Measurements from ENCODE around the gene ALLC.
"Not testable (repeated sequence)": the region's sequence is repeated elsewhere in the genome, so short reads cannot be mapped to it uniquely, and the experiment has no call there.

ALLC gene

DNA sequence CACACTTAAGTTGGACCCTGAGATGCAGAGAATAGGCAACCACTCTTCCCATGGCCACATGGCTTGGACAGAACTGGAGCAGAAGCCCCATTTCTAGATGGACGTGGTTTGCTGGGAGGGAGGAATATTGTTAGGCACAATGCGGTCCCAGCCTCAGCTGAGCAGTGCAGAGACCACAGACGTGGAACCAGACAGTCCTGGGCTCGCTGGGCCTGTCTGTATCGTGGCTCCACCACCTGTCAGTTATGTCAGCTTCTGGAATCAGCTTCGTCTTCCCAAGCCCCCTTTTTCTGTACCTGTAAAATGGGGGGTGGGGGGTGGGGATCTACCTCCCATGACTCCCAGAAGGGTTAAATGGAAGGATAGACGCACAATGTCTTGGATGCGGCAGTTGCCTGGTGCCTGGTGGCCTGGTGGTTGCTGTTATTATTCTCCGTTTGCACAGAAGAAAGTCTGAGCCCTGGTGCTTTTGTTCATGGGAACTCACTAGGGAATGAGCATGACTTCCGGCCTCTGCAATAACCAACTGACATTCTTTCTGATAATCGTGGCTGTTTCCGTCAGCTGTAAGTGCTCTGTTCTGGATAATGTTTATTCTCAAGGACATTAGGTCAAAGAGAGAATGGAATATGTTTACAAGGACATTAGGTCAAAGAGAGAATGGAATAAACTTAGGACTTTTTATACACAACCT lies 31.7 kb upstream of the ALLC start:
- peak; percentile 45 for DNase-seq (ENCODE audit: low read depth)

DNA sequence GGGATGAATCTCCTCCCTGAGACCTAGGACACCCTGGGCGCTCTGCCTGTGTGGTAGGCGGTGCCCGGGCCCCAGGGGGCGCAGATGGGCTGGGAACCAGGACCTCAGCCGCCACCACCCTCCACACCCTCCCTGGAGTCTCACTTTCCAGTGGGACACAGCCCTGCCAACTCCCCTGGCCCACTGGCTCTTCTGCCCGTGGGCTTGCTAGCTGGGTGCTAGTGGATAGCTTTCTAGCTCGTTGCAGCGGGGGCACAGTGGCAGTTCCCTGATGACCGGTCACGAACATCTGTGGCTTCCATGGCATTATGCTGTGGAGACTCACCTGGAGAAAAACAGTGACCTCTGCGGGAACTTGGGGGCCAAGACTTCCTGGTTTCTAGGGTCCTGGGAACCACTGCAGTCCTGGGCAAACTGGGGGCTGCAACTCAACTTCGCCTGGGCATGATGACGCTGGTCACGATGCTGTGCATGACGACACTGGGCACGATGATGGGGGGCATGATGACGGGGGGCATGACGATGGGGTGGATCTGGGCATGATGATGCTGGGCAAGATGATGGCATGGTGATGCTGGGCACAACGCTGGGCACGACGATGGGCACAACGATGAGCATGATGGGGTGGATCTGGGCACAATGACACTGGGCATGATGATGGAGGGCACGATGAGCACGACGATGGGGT lies 31.0 kb upstream of the ALLC start:
- DNase-seq (ENCODE audit: low read depth): no peak

DNA sequence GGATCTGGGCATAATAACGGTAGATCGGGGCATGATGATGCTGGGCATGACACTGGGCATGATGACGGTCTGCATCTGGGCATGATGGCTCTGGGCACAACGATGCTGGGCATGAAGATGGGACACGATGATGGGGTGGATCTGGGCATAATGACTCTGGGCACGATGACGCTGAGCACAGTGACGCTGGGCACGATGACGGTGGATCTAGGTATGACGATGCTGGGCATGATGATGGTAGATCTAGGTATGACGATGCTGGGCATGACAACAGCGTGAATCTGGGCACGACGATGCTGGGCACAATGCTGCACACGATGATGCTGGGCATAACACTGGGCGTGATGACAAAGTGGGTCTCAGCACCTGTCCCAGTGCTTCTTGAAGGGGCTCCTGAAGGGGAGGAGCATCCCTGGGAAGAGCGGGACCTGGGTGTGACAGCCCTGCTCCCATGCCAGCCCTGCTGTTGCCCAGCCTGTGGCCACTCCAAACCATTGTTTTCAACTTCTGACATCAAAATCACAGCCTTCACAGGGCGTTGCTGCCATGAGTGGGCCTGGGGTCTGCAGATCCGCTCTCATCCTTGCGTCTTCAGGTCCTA lies 30.4 kb upstream of the ALLC start:
- no peak for DNase-seq (ENCODE audit: low read depth)

DNA sequence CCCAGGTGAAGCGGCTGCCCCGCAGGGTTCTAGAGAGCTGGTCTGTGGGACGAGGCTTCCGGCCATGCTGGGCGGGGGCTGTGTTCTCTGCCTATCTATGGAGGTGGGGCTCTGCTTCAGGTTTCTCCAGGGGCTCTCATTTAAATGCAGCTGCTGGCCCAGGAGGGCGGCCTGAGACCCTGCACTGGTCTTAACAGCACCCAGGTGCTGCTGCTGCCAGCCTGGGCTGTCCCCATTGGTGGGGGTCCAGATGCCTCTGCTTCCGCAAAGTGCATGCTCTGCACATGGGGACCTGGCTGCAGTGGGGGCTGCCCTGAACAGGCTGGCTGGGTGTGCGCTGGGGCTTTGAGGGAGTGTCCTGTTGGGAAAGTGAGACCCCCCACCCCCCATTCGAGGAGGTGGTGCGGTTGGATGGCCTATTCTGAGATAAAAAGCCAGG lies 29.7 kb upstream of the ALLC start:
- no peak for DNase-seq (ENCODE audit: low read depth)

DNA sequence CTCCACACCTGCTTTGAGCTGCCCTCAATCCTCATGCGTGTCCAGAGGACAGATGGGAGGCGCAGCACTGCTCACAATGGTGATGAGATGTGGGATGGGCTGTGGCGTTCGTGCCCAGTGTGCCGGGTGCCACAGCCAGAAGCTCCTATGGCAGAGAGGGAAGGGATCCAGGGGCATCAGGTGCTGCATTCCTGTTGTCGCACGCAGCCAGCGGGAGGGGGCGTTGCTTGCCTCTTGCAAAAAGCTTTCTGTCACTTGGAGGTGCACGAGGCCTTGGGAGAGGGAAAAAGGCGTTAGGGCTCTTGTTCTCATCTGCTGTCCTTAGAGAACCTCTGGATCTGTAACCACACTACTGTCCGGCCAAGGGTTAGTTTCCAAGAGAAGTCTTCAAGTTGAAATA lies 29.2 kb upstream of the ALLC start:
- DNase-seq (ENCODE audit: low read depth): no peak

DNA sequence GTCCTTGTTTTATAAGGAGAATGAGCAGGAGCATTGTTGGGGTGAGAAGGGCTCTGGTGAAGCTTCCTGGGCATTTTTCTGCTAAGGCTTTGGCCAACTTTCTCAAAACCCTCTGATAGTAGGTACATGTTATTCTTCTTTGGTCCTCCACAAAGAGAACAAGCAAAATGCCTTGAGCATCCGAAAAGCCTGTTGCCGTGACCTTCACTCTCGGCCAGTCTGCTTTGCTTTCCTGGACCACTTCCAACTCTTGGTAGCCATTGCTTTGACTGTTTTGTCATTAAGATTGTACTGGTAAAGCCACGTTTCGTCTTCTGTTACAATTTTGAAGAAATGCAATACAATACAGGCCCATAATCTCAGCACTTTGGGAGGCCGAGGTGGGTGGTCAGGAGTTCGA lies 27.4 kb upstream of the ALLC start:
- DNase-seq (ENCODE audit: low read depth): no peak

DNA sequence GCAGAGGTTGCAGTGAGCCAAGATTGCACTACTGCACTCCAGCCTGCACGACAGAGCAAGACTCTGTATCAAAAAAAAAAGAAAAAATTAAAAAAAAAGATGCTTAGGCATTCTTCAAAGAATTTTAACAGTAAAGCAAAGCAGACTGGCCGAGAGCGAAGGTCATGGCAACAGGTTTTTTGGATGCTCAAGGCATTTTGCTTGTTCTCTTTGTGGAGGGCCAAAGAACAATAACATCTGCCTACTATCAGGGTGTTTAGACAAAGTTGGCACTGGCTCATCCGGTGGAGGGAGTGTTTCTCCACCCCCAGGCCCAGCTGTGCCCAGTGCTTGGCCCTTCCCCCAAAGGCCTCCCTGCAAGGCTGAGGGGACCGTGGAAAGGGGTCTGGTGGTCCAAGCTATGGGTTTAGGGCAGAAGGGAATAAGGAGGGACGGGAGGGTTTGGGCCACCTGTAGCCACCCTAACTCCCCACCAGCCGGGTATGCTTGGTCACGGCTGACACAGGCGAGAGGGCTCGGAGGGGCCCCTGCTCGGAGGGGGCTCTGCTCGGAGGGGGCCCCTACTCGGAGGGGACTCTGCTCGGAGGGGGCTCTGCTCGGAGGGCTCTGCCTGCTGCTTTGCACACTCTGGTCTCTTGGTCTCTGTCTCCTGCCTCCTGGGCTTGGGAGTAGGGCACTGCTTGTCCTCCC lies 26.7 kb upstream of the ALLC start:
- DNase-seq (ENCODE audit: low read depth): no peak

DNA sequence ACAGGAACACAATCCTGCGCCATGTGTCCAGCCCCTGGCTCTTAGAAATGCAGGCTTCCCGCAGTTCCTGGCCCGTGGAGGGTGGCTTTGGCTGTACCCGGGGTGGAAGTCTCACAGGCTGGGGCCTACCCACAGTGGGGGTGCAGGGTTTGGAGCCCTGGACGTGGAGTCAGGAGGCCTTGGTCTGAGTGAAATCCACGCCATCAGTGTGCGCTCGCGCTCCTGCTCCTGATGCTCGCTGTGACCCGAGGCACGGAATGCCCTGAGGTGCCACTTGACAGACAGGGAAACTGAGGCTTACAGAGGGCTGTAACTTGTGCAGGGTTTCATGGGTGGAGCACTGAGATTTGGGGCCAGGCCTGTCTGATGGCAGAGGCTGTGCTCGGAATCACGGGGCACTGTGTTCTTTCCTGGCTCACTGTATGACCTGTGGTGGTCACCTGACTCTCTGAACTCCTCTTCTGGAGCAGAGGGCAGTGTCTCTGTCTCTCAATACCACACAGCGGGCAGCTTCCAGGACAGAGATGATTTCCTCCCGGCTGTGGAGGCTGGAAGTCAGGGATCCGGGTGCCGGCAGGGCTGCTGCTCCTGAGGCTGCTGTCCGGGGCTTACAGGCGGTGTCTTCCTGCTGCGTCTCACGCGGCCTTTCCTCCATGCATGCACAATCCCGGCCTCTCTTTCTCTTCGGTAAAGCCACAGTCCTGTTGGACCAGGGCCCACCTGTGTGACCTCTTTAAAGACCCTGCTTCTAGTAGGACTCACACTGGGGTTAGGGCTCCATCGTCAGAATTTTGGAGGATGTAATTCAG lies 25.9 kb upstream of the ALLC start:
- DNase-seq (ENCODE audit: low read depth): no peak

DNA sequence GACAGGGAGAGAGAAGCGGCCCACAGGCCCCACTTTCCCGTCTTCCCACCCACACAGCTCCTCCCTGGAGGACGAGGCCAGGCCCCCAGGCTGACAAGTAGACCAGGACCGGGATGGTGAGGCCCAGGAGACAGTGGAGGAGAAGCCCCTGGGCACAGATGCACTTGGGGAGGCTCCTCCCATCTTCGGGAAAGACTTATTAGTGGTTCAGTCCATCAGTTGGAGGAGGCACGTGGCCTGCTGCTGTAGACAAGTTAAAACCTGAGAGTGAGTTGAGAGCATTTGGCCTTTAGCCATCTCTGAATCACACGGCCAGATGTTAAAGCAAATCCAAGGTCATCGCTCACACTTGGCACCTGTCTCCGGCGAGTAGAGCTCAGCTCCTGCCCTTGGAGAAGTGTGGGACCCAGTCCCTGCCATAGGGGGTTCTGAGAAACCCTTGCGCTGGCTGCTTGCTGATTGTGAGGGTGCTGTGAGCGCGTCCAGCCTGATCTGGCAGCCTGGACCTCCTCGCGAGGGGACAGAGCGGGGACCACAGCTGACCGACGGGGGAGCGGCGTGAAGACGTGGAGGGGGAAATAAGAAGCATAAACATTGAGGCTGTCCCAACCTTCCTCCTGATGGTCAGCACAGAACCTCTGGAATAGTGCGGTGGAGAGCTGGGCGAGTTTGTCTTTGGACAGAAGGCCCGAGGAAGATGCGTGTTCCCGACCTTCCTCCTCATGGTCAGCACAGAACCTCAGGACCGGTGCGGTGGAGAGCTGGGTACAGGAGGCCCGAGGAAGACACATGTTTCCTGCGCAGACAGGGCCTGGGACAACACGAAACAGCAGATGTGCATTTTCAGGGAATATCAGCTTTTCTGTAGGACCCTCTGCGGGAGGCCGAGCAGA lies 24.7 kb upstream of the ALLC start:
- DNase-seq (ENCODE audit: low read depth): peak; percentile 37

DNA sequence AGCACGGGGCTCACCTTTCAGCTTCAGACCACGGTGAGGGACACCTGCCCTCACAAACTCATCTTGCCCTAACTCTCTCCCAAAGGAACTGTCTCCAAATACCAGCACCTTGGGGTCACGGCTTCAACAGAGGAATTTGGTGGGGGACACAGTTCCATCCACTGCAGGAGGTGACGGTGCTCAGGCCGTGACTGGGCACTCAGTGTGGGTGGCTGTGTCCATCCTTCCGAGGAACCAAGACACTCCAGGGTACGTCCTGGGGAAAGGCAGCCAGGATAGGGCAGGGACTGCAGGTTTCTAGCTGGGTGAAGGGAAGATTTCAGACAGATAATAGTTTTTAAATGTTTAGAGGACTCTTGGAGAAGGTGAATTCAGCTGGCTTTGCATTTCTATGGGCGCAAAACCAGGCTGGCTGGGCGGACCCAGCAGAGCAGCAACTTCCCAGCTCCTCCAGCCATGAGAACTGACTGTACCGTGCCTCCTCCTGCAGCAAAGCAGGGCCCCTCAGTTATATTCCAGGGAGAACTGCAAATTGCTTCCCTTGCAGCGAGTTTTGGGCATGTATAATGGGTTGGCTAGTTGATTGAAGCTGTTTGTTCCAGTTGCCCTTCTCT lies 23.9 kb upstream of the ALLC start:
- DNase-seq (ENCODE audit: low read depth): no peak

DNA sequence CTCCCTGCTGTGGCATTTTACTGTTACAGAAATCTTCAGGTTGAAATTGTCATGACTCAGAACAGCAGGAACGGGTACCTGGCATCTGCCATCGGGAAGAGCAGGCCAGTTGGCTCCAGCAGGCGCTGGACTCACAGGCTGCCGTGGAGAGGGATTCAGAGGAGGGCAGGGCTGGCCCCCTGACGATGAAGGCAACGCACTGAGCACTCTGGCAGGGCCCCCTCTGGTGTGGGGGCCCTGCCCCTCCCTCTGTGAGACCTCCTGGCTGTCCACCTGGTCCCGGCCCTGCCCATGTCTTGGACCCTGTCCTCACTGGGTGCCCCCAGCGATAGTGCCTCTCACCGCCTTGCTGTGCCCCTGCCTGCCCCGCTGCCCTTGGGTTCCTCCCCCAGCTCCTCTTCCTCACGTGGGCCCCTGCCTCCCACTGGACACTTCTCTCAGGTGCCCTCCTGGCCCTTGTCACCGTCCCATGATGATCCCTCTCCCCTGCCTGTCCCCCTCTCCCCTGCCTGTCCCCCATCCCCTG lies 23.3 kb upstream of the ALLC start:
- no peak for DNase-seq (ENCODE audit: low read depth)

DNA sequence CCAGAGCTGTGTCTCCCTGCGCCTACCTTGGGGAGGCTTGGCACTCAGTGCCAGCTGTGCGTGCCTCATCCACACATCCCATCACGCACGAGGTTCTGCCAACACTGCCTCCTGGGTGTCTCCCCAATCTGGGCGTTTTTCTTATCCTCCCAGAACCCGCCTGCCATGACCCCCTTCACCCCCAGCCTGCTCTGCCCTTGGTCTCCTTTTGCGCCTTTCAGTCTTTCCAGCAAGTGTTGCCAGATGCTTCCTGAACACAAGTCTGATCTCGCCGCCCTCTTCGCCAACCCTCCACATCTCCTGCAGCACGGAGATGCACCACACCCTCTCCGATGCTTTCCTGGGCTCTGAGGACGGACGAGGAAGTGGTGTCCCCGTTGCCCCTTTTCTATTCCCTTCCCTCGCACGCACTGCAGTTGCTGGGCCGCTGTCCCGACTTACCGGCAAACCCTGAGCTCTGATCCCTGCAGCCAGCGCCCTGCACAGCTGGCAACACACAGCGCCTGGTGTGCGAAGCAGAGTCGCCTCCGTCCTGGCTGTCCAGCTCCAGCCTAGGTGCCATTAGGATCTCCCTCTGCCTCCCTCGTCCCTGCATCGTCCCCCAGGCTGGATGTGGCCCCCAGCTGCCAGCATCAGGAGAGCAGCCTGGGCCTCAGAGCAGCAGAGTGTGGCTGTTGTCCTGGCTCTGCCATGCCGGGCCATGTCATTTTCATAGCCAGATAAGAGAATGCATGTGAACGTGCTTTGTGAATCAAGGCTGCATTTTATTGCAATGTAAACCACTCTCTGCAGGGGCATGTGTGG lies 22.6 kb upstream of the ALLC start:
- no peak for DNase-seq (ENCODE audit: low read depth)

DNA sequence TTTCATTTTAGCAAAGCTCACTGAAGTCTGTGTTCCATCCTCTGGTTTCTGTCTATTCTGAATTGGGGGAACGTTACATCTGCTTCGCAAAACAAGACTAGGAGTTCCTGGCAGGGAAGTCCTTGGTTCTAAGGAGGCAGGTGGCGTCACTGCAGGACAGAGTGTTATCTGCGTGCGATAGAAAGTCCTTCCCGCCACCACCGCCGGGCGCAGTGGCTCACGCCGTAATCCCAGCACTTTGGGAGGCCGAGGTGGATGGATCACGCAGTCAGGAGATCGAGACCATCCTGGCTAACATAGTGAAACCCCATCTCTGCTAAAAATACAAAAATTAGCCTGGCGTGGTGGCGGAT lies 22.0 kb upstream of the ALLC start:
- not testable (repeated sequence) for DNase-seq (ENCODE audit: low read depth)

DNA sequence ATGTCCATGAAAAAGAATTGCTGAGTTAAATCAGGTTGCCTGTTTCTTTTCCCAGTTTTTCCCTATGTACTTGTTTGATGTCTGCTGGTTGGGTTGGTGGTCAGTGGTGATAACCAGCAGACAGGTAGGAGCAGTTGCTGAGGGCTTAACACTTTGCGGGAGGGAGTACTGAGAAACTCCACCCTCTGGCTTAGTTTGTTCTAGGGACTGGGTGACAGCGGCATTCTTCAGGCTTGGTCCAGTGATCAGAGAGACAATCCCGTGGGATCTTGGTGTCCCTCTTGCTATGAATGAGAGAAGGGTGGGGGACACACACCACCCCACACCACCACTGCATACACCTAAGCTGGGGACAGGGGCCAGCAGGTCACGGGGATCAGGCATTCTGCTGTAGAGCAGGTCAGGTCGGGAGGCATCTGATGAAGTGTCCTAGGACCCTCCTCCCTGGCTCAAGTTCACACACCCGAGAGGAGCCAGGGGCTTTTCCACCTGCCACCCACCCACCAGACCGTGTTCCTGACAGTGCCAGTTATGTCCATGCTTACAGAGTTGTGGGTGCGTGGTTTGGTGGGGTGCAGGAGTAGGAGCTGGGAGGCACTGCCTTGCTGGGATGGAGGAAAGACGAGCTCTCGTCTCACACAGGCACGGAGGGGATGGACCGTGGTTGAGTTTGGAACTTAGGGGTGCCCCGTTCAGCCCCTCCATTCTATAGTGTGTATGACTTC lies 21.3 kb upstream of the ALLC start:
- DNase-seq (ENCODE audit: low read depth): no peak

DNA sequence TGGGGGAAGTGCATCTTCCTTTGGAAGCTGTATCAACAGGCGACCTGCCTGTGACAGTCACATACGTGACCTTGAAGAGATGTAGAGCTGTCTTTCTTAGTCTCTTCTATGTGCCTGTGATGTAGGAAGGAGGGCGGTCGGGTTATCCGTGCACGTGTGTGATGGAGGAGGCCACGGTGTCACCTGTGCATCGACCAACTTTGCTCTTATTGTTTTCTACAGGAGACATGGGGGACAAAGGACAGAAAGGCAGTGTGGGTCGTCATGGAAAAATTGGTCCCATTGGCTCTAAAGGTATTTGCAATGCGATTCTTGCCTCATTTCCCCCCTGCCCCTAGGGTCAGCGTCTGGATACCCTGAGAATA lies 20.7 kb upstream of the ALLC start:
- no peak for DNase-seq (ENCODE audit: low read depth)

DNA sequence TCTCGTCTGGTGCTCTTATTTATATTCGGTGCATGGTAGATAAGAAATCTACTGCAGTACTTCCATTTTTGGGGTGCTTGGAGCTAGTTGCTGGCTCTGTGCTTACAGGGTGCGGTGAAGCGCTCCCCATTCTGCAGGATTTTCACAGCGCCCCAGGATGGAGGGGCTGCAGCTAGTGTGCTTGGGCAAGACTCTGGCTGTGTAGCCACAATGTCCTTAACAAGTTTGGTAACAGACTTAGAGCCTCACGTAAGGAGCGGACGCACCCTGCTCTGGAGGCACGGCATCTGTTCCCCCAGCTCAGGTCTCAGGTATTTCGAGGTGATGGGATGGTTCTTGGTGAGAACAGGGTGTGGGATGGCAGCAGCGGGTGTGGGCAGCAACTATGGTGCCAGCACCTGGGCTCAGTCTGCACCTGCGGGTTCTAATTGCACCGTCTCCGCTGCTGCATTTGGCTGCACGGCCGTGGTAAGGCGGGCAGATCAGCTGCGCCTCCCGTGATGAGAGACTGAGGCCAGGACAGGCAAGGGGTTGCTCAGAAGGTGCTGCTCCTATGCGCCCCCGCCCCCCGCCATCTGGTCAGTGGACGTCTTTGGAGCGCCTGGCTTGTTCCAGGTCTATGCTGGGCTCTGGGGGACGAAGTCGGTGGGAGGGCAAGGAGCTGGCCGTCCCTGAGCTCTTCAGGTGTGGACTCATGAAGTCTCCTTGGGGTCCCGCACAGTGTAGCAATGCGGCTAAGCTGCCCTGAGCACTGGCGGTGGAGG lies 20.1 kb upstream of the ALLC start:
- DNase-seq (ENCODE audit: low read depth): no peak

DNA sequence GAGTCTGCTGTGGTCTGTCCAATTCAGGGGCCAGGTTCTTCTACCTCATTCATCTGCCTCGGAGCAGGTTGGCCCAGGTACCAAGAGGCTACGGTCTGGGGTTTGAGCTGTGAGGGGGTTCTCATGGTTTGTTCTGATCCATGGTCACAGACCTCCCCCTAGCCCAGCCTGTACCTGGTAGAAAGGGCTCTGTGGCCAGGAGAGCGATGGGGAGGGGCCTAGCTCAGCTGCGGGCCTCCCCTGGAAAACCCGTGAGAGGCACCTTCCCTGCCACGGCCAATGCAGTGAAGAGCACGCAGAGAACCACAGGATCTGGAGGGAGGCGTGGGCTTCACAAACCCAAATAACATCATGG lies 19.6 kb upstream of the ALLC start:
- DNase-seq (ENCODE audit: low read depth): no peak

DNA sequence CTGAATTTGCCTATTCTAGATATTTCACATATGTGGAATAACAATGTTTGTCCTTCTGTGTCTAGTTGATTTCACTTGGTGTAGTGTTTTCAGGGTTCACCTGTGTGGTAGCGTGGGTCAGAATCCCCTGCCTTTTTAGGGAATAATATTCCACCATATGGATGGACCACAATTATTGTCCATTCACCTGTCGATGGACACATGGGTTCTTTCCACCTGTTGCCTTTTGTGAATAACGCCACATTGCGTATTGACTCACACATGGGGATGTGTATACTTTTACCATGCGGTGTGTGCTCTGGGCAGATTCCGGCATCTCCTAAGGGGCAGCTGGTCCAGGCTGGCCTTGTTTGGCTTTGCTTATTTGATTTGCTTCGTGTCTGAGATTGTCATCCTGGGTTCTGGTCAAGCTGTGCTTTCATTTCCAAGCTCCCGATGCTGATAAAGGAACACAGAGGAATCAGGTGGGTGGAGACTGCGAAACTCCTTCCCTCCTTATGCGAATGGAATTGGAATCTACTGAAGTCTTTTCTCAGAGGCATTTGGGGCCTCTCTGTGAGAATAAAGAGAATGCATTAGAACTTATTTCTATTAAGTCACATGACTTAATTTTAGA lies 18.9 kb upstream of the ALLC start:
- no peak for DNase-seq (ENCODE audit: low read depth)

Data from iris pigment epithelial cell (primary cell).